ENCODE data around the gene DAO.

DAO gene

DNA sequence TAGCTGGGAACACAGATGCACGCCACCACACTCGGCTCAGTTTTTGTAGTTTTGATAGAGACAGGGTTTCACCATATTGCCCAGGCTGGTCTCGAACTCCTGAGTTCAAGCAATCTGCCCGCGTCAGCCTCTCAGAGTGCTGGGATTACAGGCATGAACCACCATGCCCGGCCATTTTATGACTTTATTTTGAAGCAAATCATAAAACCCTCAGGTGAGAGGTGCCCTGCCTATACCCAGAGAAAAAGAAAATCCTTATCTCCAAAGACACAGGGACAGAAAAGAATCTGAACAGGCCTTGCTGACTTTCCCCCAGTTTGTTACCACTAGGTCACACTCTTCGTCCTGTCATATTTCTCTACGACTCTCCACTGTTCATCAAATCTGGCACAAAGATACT is 48.8 kb downstream of the DAO start:
- DNase-seq: no peak

- no peak for DNase-seq
Measured at GRCh38 chr12:108930155-108930554, 50.3 kb downstream of the DAO start.

GRCh38 chr12:108930756-108931155 is 50.9 kb downstream of the DAO start:
- DNase-seq: no peak

GRCh38 chr12:108933949-108934348 is 54.1 kb downstream of the DAO start:
- DNase-seq: no peak

GRCh38 chr12:108935159-108935763 is 55.4 kb downstream of the DAO start:
- DNase-seq: no peak

- DNase-seq: no peak
Measured at GRCh38 chr12:108938247-108938924, 58.5 kb downstream of the DAO start.

GRCh38 chr12:108939594-108939993 is 59.7 kb downstream of the DAO start:
- DNase-seq: no peak

DNA sequence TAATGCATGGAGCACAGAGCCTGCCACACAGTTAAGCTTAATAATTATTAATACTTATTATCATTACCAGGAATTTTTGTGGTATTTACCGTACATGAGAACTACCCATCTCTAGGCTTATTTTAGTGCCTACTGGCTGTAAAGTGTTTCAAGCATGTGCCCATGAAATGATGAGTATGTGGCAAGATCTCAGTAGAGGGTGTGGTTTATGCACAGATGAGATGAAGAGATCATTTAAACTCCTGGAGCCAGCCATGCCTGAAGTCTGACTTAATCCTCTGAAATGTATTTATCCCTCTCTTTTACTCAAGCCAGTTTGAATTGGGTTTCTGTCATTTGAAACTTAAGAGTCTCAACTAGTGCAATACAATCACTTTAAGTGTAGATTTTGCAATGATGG is 60.2 kb downstream of the DAO start:
- DNase-seq: no peak

DNA sequence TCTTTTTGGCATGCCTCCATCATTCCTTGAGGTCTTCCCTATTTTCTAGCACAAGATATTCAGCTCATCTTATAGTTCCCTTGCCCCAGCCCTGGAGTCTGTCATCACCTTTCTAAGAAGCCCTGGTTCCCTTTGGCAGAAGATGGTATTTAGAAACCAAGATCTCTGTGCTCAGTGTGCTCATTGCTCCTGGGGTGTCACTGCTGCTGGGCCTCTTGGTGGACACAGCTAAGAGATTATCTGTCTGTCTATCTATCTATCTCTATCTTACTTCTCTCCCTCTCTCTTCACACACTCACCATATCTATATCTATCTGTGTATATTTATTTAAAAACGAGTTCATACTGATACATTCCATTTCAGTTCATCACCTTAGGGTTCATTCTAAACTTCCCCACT is 67.2 kb downstream of the DAO start:
- DNase-seq: no peak

- no peak for DNase-seq
Measured at GRCh38 chr12:108948367-108948766, 68.5 kb downstream of the DAO start.

DNA sequence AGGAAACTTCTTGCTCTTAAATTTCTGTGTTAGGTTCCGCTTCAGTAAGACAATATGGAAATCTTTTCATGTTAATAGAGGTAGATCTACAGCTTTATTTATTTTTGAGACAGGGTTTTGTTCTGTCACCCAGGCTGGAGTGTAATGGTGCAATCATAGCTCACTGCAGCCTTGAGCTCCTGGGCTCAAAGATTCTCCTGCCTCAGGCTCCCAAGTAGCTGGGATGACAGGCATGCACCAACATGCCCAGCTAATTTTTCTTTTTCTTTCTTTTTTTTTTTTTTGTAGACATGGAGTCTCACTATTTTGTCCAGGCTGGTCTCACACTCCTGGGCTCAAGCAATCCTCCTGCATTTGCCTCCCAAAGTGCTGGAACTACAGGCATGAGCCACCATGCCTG is 70.1 kb downstream of the DAO start:
- no peak for DNase-seq
